ENCODE results near the gene SLC22A1.

SLC22A1 gene

GRCh38 chr6:160127270-160128124, 5.9 kb downstream of the SLC22A1 start:
- no peak for DNase-seq (ENCODE audit: low read depth in 2 of 2)
- TF ChIP-seq, protein P1, sequence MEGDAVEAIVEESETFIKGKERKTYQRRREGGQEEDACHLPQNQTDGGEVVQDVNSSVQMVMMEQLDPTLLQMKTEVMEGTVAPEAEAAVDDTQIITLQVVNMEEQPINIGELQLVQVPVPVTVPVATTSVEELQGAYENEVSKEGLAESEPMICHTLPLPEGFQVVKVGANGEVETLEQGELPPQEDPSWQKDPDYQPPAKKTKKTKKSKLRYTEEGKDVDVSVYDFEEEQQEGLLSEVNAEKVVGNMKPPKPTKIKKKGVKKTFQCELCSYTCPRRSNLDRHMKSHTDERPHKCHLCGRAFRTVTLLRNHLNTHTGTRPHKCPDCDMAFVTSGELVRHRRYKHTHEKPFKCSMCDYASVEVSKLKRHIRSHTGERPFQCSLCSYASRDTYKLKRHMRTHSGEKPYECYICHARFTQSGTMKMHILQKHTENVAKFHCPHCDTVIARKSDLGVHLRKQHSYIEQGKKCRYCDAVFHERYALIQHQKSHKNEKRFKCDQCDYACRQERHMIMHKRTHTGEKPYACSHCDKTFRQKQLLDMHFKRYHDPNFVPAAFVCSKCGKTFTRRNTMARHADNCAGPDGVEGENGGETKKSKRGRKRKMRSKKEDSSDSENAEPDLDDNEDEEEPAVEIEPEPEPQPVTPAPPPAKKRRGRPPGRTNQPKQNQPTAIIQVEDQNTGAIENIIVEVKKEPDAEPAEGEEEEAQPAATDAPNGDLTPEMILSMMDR (IDR thresholded peaks at IDR 0.05; ENCODE audit: low read depth, low read length) = no peak
- H3K4me3 ChIP-seq (replicated peaks in 1 of 2; ENCODE audit: low read depth in 2 of 2, low read length in 2 of 2) = no peak overlapping the region

DNA sequence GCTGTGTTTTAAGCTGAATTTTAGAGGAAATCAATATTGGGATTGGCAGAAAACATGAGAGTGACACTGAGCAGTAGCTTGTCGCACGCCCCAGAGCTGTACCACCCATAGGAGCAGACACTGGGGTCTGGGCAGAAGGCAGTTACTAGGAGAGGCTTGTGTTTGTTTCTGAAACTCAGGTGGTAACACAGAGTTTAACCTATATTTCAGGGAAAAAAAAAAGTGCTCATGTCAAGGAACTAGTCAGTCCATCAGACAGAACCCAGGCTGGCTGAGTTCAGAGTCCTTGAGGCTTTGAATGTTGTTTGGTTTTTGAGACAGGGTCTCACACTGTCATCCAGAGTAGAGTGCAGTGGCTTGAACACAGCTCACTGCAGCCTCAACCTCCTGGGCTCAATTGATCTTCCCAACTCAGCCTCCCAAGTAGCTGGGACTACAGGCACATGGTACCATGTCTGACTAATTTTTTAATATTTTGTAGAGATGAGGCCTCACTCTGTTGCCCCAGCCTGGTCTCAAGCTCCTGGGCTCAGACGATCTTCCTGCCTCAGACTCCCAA, 6.6 kb downstream of the SLC22A1 start:
- TF ChIP-seq, protein P1 (IDR thresholded peaks at IDR 0.05; ENCODE audit: low read depth, low read length) = no peak
- H3K4me3 ChIP-seq (replicated peaks in 1 of 2; ENCODE audit: low read depth in 2 of 2, low read length in 2 of 2) = no peak overlapping the region
- no peak for DNase-seq (ENCODE audit: low read depth in 2 of 2)

GRCh38 chr6:160128879-160129516, 7.4 kb downstream of the SLC22A1 start:
- H3K4me3 ChIP-seq (replicated peaks in 1 of 2; ENCODE audit: low read depth in 2 of 2, low read length in 2 of 2) = no peak overlapping the region
- TF ChIP-seq, protein P1 (IDR thresholded peaks at IDR 0.05; ENCODE audit: low read depth, low read length) = no peak
- DNase-seq (ENCODE audit: low read depth in 2 of 2) = no peak

GRCh38 chr6:160129881-160130615, 8.4 kb downstream of the SLC22A1 start:
- TF ChIP-seq, protein P1 (IDR thresholded peaks at IDR 0.05; ENCODE audit: low read depth, low read length) = no peak
- no peak overlapping the region for H3K4me3 ChIP-seq (replicated peaks in 1 of 2; ENCODE audit: low read depth in 2 of 2, low read length in 2 of 2)

DNA sequence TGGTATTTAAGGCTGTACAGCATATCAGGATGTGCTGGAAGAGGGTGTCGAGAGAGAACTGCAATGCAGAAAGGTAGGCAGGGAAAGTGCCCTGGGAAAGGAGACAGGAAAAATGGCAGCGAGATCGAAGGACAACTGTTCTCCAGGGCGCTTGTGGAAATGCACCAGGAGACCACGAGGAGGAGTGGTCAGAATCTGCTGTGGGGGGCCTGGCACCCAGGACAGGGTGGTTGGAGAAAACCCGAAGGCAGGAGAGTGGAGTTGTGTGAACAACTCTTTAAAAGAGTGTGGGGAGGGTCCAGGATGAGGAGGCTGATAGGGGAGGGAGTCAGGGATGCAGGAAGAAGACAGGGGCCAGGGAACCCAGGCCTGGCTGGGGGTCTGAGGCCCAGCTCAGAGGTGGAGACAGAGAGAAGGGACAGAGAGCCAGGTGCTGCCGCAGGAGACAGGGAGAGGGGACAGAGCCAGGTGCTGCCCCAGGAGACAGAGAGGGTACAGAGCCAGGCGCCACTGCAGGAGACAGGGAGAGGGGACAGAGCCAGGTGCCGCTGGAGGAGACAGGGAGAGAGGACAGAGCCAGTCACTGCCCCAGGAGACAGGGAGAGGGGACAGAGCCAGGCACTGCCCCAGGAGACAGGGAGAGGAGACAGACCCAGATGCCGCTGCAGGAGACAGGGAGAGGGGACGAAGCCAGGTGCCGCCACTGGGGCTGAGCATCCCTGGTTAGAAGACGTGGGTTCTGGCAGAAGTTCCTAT, 9.3 kb downstream of the SLC22A1 start:
- no peak for DNase-seq (ENCODE audit: low read depth in 2 of 2)
- TF ChIP-seq, protein P1 (IDR thresholded peaks at IDR 0.05; ENCODE audit: low read depth, low read length) = no peak
- no peak overlapping the region for H3K4me3 ChIP-seq (replicated peaks in 1 of 2; ENCODE audit: low read depth in 2 of 2, low read length in 2 of 2)

More at GRCh38 chr6:160129881-160130615, 8.4 kb downstream of the SLC22A1 start:
- DNase-seq (ENCODE audit: low read depth in 2 of 2) = no peak

All from cardiac fibroblast (primary cell).